ENCODE data around the gene CGAS. TPM values are rescaled to one million over a fixed set of nuclear protein-coding genes. Genes with fewer than 3 reads are reported as not detected.

The CGAS gene
- total RNA-seq: 45.8 and 46.5 TPM in 2 replicates

GRCh38 chr6:73452107-73452461, at the start of gene CGAS:
TSS of gene CGAS (minus strand) at chr6:73452297. CDS start at chr6:73452181, 116 bp downstream.
- intact Hi-C loops (cut with micrococcal nuclease): loop anchor here (1.0 to 10.0 kb wide), 4 partner anchors 9 to 1833 kb away; partner anchors contain the start of genes EEF1A1, MTO1 and TMEM30A

DNA sequence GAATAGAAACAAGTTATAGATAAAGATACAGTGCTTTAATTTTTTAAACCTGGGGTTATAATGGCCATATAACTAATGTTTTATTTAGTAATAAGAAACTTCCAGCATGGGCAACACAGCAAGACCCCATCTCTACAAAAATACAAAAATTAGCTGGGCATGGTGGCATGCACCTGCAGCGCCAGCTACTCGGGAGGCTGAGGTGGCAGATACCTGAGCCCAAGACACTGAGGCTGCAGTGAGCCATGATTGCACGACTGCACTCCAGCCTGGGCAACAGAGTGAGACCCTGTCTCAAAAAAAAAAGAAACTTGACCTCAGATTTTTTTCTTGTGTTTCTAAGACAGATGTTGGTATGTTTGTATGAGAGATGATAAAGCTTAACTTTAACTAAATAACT, 45.8 kb upstream of the CGAS start:
- intact Hi-C loops (cut with micrococcal nuclease): no loop called here

GRCh38 chr6:73491377-73491776, 39.3 kb upstream of the CGAS start:
- intact Hi-C loops (cut with micrococcal nuclease): no loop called here

- intact Hi-C loops (cut with micrococcal nuclease): no loop called here
Observed at GRCh38 chr6:73487473-73487872, 35.4 kb upstream of the CGAS start.

GRCh38 chr6:73484438-73484837, 32.3 kb upstream of the CGAS start:
- intact Hi-C loops (cut with micrococcal nuclease): no loop called here

DNA sequence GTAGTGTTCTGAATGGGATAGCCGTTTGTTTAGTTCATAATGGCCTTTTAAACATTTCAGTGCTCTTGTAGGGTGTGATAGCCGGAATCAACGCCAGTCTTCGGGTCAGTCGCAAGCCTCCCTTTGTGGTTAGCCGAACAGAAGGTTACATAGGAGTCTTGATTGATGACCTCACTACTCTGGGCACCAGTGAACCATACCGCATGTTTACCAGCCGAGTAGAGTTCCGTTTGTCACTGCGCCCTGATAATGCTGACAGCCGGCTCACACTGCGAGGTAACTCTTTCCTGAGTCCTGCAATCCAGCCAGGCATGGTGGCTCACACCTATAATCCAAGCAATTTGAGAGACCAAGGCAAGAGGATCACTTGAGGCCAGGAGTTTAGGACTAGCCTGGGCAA, 29.9 kb upstream of the CGAS start:
- intact Hi-C loops (cut with micrococcal nuclease): no loop called here

DNA sequence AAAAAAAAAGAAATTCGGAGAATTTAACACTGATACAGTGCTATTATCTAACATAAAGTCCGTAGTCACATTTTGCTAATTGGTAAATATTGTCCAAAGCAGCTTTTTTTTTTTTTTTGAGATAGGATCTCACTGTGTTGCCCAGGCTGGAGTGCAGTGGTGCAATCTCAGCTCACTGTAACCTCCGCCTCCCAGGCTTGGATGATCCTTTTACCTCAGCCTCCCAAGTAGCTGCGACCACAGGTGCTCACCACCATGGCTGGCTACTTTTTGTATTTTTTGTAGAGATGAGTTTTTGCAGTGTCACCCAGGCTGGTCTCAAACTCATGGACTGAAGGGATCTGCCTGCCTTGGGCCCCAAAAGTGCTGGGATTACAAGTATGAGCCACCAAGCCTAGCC, 25.3 kb upstream of the CGAS start:
- intact Hi-C loops (cut with micrococcal nuclease): no loop called here

DNA sequence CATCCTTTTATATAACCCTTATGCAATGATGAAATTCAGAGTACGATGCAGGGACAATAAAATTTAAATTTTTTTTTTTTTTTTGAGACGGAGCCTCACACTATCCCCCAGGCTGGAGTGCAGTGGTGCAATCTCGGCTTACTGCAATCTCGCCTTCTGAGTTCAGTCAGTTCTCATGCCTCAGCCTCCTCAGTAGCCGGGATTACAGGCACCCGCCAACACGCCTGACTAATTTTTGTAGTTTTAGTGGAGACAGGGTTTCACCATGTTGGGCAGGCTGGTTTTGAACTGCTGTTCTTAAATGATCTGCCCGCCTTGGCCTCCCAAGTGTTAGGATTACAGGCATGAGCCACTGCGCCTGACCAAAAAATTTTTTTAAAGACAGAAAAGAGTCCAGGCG, 24.6 kb upstream of the CGAS start:
- intact Hi-C loops (cut with micrococcal nuclease): no loop called here

DNA sequence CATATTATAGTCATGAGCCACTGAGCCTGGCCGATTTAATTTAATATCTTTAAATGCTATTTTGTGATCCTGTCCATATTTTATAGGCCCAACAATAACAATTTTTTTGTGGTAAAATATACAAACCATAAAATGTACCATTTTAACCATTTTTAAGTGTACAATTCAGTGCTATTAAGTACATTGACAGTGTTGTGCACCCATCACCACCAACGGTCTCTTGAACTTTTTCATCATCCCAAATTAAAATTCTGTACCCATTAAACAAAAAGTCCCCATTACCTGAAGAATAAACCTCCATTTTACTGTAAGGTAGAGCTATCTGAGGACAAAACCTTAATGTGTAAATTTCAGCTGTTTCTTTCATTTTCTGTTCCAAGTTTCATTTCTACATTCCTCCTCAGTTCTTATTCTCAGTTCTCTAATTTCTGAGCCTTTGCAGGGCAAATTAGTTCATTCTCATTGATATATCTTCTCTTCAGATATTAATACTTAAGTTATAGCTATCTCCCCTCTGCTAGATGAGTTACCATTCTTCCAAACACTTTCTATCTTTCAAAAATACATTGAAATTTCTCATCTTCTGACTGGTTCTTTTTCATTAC, 19.7 kb upstream of the CGAS start:
- intact Hi-C loops (cut with micrococcal nuclease): loop anchor here (5.0 kb wide), 1 partner anchor 39 kb away; no protein-coding TSS in a partner anchor

DNA sequence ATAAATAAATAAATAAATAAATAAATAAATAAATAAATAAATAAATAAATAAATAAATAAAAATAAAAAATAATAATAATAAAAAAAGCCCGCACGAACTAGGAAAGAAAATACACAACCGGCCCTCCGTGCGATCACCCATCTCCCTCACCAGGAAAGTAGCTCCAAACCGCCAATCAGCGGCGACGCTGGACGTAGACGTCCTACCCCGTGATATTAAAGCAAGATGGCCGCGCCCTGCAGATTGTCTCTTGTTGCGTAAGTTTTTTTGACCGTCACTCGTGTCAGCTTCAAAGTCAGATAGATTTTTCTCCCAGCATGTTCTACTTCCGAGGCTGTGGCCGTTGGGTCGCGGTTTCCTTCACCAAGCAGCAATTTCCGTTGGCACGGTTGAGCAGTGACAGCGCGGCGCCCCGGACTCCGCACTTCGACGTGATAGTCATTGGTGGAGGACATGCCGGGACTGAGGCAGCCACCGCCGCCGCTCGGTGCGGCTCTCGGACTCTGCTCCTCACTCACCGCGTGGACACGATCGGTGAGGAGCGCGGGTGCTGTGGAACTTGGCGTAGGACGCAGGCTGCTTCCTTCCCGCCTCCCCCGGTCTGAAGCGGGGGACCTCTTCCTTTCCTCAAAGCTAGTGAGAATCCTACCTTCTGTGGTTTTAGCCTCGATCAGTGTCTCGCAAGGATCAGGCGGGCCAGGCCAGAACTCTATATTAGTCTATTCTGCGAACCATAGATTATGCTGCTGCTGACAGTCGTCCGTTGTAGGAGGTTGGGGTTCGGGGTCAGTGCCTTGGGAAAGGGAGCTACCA, 9.6 kb upstream of the CGAS start, which contains the start of gene MTO1:
MTO1 (plus strand) TSS at position 201 of the 814 bp plus-strand sequence; CDS start at position 319, 118 bp downstream.
- intact Hi-C loops (cut with micrococcal nuclease): loop anchor here (1.0 to 2.0 kb wide), 5 partner anchors 9 to 192 kb away; partner anchors contain the start of genes CGAS, EEF1A1 and SLC17A5

GRCh38 chr6:73460056-73460455, 8.0 kb upstream of the CGAS start:
- intact Hi-C loops (cut with micrococcal nuclease): loop anchor here (2.0 kb wide), 2 partner anchors 37 to 61 kb away; partner anchors contain the start of gene EEF1A1

GRCh38 chr6:73459474-73459873, 7.4 kb upstream of the CGAS start:
- intact Hi-C loops (cut with micrococcal nuclease): loop anchor here (5.0 to 10.0 kb wide), 2 partner anchors 837 to 1825 kb away; partner anchors contain the start of genes KCNQ5 and TMEM30A

DNA sequence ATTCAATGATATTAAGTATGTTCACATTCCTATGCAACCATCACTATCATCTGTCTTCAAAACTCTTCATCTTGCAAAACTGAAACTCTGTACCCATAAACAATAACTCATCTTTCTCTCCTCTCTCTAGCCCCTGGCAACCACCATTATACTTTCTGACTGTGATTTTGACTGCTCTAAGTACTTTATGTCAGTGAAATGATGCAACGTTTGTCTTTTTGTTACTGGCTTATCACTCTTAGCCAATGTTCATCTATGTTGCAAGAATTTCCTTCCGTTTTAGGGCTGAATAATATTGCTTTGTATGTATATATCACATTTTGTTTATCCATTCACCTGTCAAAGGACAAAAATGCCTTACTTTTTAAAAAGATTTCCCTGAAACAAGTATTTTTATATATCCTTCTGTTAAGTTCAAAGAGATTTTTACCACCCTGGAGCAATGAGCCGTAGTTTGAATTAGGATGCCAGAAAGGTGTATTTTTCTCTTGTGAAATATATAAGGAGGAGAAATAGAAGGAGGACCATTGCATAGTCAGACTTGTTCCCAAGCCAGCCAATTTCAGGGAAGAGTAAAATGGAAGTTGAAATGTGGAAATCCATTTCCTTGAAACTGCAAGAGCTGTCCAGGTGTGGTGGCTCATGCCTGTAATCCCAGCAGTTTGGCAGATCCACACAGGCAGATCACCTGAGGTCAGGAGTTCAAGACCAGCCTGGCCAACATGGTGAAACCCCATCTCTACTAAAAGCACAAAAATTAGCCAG, 4.0 kb upstream of the CGAS start:
- intact Hi-C loops (cut with micrococcal nuclease): loop anchor here (5.0 to 10.0 kb wide), 2 partner anchors 834 to 1829 kb away; partner anchors contain the start of genes KCNQ5 and TMEM30A

- intact Hi-C loops (cut with micrococcal nuclease): loop anchor here (1.0 to 10.0 kb wide), 4 partner anchors 10 to 1833 kb away; partner anchors contain the start of genes EEF1A1, MTO1 and TMEM30A
Observed at GRCh38 chr6:73451223-73452106, 632 bp downstream of the CGAS start.

DNA sequence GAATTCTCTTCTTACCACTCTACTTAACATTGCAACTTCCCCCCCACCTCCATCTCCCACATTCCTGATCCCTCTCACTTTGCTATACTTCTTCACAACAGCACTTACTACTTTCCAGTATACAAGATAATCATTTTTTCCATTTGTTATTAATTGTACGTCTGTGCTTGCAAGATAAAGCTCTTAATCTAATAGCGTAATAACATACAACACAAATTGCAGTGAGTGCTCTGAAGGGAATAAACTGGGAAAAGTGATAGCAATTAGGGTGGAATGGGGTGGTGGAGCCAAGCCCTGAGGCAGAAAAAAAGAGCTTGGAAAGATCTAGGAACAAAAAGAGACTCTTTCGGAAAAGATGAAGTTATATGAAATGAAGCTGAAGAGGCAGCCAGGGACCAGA, 8.5 kb downstream of the CGAS start:
- intact Hi-C loops (cut with micrococcal nuclease): no loop called here

DNA sequence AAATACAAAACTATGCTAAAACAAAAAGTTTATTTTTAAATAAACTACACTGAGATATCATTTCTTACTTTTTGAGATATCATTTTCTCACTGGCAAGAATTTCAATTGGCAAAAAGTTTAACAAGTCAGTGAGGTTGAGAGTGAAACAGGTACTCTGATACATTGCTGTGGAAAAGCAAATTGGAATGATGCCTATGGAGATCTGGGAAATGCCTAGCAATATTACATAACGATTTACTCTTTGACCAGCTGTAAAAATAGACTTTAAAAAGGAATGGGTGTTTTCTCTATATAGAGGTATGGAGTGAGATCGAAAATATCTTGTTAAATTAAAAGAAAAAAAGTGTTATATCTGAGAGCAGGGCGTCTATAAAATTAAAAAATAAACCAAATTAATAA, 16.9 kb downstream of the CGAS start:
- intact Hi-C loops (cut with micrococcal nuclease): no loop called here

- intact Hi-C loops (cut with micrococcal nuclease): no loop called here
Observed at GRCh38 chr6:73421534-73421933, 30.6 kb downstream of the CGAS start.

DNA sequence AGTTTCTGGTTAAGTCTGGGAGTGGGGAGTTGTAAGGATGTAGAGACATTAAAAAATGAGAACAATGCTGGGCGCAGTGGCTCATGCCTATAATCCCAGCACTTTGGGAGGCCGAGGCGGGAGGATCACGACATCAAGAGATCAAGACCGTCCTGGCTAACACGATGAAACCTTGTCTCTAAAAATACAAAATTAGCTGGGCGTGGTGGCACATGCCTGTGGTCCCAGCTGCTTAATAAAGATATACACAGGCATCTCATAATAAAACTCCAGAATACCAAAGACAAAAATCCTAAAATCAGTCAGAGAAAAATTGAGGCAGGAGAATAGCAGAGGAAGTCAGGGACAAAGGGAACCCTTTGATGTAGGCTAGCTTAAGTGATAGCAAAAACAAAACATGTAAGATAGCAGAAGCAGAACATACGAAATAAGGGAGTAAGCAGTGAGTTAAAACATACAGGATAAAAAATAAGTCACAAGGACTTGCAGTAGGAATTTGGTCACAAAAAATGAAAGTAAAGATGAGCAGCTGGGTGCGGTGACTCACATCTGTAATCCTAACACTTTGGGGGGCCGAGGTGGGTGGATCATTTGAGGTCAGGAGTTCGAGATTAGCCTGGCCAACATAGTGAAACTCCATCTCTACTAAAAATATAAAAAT, 33.9 kb downstream of the CGAS start:
- intact Hi-C loops (cut with micrococcal nuclease): no loop called here

GRCh38 chr6:73413102-73413501, 39.0 kb downstream of the CGAS start:
- intact Hi-C loops (cut with micrococcal nuclease): no loop called here

GRCh38 chr6:73409395-73409794, 42.7 kb downstream of the CGAS start:
- intact Hi-C loops (cut with micrococcal nuclease): no loop called here
